ENCODE measurements around the gene RFTN1.

RFTN1 gene

GRCh38 chr3:16361087-16361486, 152.4 kb downstream of the RFTN1 start:
- DNase-seq (ENCODE audit: low read depth, low spot score), result no peak

GRCh38 chr3:16359331-16359730, 154.2 kb downstream of the RFTN1 start:
- DNase-seq (ENCODE audit: low read depth, low spot score), result no peak

- DNase-seq (ENCODE audit: low read depth, low spot score), result no peak
Observed at GRCh38 chr3:16358336-16358735, 155.2 kb downstream of the RFTN1 start.

- no peak for DNase-seq (ENCODE audit: low read depth, low spot score)
Observed at GRCh38 chr3:16357186-16358121, 156.0 kb downstream of the RFTN1 start.

GRCh38 chr3:16355828-16356227, 157.7 kb downstream of the RFTN1 start:
- no peak for DNase-seq (ENCODE audit: low read depth, low spot score)

- no peak for DNase-seq (ENCODE audit: low read depth, low spot score)
Observed at GRCh38 chr3:16354291-16354690, 159.2 kb downstream of the RFTN1 start.

GRCh38 chr3:16352428-16352827, 161.1 kb downstream of the RFTN1 start:
- no peak for DNase-seq (ENCODE audit: low read depth, low spot score)

- no peak for DNase-seq (ENCODE audit: low read depth, low spot score)
Observed at GRCh38 chr3:16350597-16351318, 162.7 kb downstream of the RFTN1 start.

- peak; percentile 55 for DNase-seq (ENCODE audit: low read depth, low spot score)
Observed at GRCh38 chr3:16349986-16350596, 163.4 kb downstream of the RFTN1 start.

- DNase-seq (ENCODE audit: low read depth, low spot score), result no peak
Observed at GRCh38 chr3:16347548-16347947, 166.0 kb downstream of the RFTN1 start.

GRCh38 chr3:16346413-16347081, 167.0 kb downstream of the RFTN1 start:
- no peak for DNase-seq (ENCODE audit: low read depth, low spot score)

- DNase-seq (ENCODE audit: low read depth, low spot score), result no peak
Observed at GRCh38 chr3:16343101-16343500, 170.4 kb downstream of the RFTN1 start.

- peak; percentile 13 for DNase-seq (ENCODE audit: low read depth, low spot score)
Observed at GRCh38 chr3:16338999-16339398, 174.5 kb downstream of the RFTN1 start.

GRCh38 chr3:16337856-16338540, 175.5 kb downstream of the RFTN1 start:
- no peak for DNase-seq (ENCODE audit: low read depth, low spot score)

- no peak for DNase-seq (ENCODE audit: low read depth, low spot score)
Observed at GRCh38 chr3:16336825-16337224, 176.7 kb downstream of the RFTN1 start.

- no peak for DNase-seq (ENCODE audit: low read depth, low spot score)
Observed at GRCh38 chr3:16335772-16336645, 177.5 kb downstream of the RFTN1 start.

- no peak for DNase-seq (ENCODE audit: low read depth, low spot score)
Observed at GRCh38 chr3:16335333-16335732, 178.2 kb downstream of the RFTN1 start.

- no peak for DNase-seq (ENCODE audit: low read depth, low spot score)
Observed at GRCh38 chr3:16334909-16335308, 178.6 kb downstream of the RFTN1 start.

- no peak for DNase-seq (ENCODE audit: low read depth, low spot score)
Observed at GRCh38 chr3:16332904-16333426, 180.5 kb downstream of the RFTN1 start.

GRCh38 chr3:16331319-16331883, 182.1 kb downstream of the RFTN1 start:
- no peak for DNase-seq (ENCODE audit: low read depth, low spot score)

Data from smooth muscle cell of the brain vasculature (primary cell).